Ishikawa (cell line): ENCODE data around the gene SDR39U1.

ENCODE experiments used
- CEBPB ChIP-seq: IDR thresholded peaks from 2 replicates; pipeline ENCODE4 v1.6.1; 2012
- CREB1 ChIP-seq: IDR thresholded peaks from 2 replicates; pipeline ENCODE4 v1.6.1; 2012; ENCODE audit warnings: low read depth
- EGR1 ChIP-seq: IDR thresholded peaks from 2 replicates; pipeline ENCODE4 v1.6.1; 2012
- EP300 ChIP-seq: IDR thresholded peaks from 2 replicates; pipeline ENCODE4 v1.6.1; 2012; ENCODE audit warnings: borderline replicate concordance
- FOXM1 ChIP-seq: IDR thresholded peaks from 2 replicates; pipeline ENCODE4 v1.6.1; 2012; ENCODE audit warnings: low read depth, borderline replicate concordance
- NFIC ChIP-seq: IDR thresholded peaks from 2 replicates; pipeline ENCODE4 v1.6.1; 2012
- RAD21 ChIP-seq: IDR thresholded peaks from 2 replicates; pipeline ENCODE4 v1.6.1; 2012; ENCODE audit warnings: low read depth
- TAF1 ChIP-seq: IDR thresholded peaks from 2 replicates; pipeline ENCODE4 v1.6.1; 2012; ENCODE audit warnings: low read depth, mild to moderate bottlenecking
- TCF12 ChIP-seq: IDR thresholded peaks from 2 replicates; pipeline ENCODE4 v1.6.1; 2012; ENCODE audit warnings: low read depth
- TEAD4 ChIP-seq: IDR thresholded peaks from 2 replicates; pipeline ENCODE4 v1.6.1; 2012
- YY1 ChIP-seq: IDR thresholded peaks from 2 replicates; pipeline ENCODE4 v1.6.1; 2012; ENCODE audit warnings: low read depth
- ZBTB7A ChIP-seq: IDR thresholded peaks from 2 replicates; pipeline ENCODE4 v1.6.1; 2012; ENCODE audit warnings: low read depth
- TF ChIP-seq, protein P1 (sequence below): IDR thresholded peaks from 2 replicates; pipeline ENCODE4 v1.6.1; 2012; ENCODE audit warnings: low read depth, mild to moderate bottlenecking
- TF ChIP-seq, protein P2 (sequence below): IDR thresholded peaks from 2 replicates; pipeline ENCODE4 v1.6.1; 2012
- TF ChIP-seq, protein P3 (sequence below): IDR thresholded peaks from 2 replicates; pipeline ENCODE4 v1.6.1; 2012

SDR39U1 gene

DNA sequence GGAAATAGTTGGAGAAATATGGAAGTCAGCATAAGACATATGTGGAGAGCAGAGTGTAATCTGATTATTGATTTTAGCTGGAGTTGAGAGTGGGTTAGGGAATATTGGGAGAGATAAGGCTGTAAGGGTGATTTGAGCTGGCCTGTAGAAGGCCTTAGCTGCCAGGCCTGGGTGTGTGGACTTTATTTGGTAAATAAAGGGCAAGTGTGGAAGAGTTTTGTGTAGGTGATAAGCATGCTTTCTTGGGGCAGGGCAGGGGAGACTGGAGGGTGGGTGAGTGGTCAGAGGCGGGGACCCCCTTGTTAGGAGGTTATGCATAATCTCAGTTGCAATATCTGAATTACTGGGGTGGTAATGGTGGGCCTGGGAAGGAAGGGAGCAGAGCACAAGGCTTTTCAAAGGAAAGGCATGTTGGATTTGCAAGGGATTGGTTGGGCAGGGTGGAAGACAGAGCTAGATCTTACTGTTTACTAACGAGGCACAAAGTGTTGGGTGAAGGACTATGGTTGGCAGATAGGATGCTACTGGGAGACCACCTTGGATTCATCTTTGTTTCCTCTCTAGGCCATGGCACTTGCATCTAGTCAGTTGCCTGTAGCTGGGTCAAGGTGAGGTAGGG lies 7.3 kb downstream of the SDR39U1 start:
- no peak for TF ChIP-seq TEAD4
- no peak for TF ChIP-seq ZBTB7A
- no peak for TF ChIP-seq RAD21
- TF ChIP-seq, protein P1, sequence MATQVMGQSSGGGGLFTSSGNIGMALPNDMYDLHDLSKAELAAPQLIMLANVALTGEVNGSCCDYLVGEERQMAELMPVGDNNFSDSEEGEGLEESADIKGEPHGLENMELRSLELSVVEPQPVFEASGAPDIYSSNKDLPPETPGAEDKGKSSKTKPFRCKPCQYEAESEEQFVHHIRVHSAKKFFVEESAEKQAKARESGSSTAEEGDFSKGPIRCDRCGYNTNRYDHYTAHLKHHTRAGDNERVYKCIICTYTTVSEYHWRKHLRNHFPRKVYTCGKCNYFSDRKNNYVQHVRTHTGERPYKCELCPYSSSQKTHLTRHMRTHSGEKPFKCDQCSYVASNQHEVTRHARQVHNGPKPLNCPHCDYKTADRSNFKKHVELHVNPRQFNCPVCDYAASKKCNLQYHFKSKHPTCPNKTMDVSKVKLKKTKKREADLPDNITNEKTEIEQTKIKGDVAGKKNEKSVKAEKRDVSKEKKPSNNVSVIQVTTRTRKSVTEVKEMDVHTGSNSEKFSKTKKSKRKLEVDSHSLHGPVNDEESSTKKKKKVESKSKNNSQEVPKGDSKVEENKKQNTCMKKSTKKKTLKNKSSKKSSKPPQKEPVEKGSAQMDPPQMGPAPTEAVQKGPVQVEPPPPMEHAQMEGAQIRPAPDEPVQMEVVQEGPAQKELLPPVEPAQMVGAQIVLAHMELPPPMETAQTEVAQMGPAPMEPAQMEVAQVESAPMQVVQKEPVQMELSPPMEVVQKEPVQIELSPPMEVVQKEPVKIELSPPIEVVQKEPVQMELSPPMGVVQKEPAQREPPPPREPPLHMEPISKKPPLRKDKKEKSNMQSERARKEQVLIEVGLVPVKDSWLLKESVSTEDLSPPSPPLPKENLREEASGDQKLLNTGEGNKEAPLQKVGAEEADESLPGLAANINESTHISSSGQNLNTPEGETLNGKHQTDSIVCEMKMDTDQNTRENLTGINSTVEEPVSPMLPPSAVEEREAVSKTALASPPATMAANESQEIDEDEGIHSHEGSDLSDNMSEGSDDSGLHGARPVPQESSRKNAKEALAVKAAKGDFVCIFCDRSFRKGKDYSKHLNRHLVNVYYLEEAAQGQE: no peak
- TF ChIP-seq FOXM1: no peak
- no peak for TF ChIP-seq EP300
- TF ChIP-seq NFIC: no peak
- TF ChIP-seq TCF12: no peak
- no peak for TF ChIP-seq CREB1
- TF ChIP-seq EGR1: no peak
- TF ChIP-seq TAF1: no peak
- no peak for TF ChIP-seq CEBPB
- no peak for TF ChIP-seq YY1
- TF ChIP-seq, protein P2, sequence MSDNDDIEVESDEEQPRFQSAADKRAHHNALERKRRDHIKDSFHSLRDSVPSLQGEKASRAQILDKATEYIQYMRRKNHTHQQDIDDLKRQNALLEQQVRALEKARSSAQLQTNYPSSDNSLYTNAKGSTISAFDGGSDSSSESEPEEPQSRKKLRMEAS: no peak
- TF ChIP-seq, protein P3, sequence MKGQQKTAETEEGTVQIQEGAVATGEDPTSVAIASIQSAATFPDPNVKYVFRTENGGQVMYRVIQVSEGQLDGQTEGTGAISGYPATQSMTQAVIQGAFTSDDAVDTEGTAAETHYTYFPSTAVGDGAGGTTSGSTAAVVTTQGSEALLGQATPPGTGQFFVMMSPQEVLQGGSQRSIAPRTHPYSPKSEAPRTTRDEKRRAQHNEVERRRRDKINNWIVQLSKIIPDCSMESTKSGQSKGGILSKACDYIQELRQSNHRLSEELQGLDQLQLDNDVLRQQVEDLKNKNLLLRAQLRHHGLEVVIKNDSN: no peak

DNA sequence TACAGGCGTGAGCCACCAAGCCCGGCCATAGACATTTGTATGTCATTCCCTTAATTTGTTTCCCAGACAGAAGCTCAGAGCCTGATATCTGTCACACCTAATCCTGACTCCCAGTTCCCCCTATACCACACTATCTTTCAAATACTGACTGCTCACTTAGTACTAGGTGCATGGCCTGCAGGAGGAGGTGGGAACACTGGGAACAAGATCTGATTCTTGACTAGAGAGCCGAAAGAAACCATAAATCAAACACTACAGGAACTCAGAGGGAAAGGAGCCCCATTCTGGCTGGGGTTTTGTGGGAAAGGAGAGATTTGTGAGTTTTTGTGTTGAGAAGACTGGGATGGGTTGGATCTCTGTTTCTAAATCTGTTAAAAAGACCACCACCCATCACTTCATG lies 7.9 kb downstream of the SDR39U1 start:
- TF ChIP-seq NFIC (no peak), FOXM1 (no peak), EP300 (no peak), EGR1 (no peak), ZBTB7A (no peak), RAD21 (no peak), CREB1 (no peak), YY1 (no peak), TCF12 (no peak), CEBPB (no peak), TEAD4 (no peak)
- TF ChIP-seq, protein P1: no peak
- TF ChIP-seq, protein P3: no peak

DNA sequence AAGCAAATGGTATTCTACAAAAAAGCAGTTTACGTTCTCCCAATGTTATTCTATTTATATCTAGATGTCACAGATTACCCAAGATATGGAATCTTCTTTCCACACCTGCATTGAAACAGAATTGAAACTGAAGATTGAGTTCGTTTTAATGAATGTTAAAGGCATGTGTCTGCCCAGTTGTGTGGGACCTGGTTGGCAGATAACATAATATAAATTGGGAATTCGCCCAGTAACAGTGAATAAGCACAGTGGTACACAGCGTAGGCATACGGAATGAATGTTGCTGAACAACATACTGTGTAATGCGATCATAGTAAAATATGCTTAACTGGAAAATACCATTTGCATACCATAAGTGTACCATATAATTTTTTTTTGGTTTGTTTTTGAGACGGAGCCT lies 8.5 kb downstream of the SDR39U1 start:
- TF ChIP-seq NFIC (no peak), TEAD4 (no peak), YY1 (no peak), EP300 (no peak), ZBTB7A (no peak), CREB1 (no peak), RAD21 (no peak), TAF1 (no peak)
- TF ChIP-seq, protein P2: no peak

DNA sequence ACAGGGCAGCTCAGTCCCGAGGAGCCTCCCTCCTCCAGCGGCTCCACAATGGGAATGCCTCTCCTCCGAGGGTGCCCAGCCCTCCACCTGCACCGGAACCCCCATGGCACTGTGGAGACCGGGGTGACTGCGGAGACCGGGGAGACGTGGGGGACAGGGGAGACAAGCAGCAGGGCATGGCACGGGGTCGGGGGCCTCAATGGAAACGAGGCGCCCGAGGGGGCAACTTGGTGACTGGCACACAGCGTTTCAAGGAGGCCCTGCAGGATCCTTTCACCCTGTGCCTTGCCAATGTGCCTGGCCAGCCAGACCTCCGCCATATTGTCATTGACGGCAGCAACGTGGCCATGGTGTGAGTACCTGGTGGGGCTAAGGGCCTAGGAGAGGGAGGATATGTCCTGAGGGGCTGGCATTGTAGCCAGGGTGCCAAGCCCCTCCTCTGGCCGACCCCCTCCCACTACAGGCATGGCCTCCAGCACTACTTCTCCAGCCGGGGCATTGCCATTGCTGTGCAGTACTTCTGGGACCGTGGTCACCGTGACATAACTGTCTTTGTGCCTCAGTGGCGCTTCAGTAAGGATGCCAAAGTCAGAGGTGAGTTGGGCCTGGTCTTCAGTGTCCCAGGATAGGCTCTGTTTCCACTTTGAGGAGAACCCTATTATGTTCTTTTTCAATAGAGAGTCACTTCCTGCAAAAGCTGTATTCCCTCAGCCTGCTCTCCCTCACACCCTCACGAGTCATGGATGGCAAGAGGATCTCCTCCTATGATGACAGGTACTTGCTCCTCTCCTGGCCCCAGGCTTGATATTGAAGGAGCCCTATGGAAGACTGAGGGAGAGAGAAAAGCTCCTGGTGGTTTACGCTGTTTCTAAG lies 10.1 kb downstream of the SDR39U1 start:
- TF ChIP-seq TEAD4 (no peak), TCF12 (no peak), FOXM1 (no peak), NFIC (no peak), CEBPB (no peak), CREB1 (no peak), TAF1 (no peak), ZBTB7A (no peak), EP300 (no peak), YY1 (no peak), RAD21 (no peak), EGR1 (no peak)
- TF ChIP-seq, protein P1: no peak
- TF ChIP-seq, protein P2: no peak
- TF ChIP-seq, protein P3: no peak
